ENCODE results near the gene RAP2A.

The RAP2A gene

DNA sequence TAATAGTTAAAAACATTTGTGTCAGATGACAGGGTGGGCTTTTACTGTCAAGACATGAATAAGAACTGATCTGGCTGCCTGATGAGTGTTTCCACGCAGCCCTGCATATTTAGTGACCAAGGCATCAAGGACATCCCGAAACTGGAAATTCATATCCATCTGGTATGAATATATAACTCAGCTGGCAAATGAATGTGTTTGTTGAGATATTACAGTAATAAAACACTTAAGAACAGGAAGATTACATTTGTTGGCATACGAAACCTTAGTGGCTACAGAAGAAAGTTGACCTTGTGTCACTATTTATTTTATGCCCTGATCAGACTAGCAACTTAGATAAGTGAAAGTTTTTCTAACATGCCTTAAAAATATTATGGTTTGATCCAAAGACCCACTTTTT is 32.8 kb downstream of the RAP2A start:
- H3K4me3 ChIP-seq (ENCODE audit: low read depth, low read length): no peak overlapping the region
- TF ChIP-seq, protein P1, sequence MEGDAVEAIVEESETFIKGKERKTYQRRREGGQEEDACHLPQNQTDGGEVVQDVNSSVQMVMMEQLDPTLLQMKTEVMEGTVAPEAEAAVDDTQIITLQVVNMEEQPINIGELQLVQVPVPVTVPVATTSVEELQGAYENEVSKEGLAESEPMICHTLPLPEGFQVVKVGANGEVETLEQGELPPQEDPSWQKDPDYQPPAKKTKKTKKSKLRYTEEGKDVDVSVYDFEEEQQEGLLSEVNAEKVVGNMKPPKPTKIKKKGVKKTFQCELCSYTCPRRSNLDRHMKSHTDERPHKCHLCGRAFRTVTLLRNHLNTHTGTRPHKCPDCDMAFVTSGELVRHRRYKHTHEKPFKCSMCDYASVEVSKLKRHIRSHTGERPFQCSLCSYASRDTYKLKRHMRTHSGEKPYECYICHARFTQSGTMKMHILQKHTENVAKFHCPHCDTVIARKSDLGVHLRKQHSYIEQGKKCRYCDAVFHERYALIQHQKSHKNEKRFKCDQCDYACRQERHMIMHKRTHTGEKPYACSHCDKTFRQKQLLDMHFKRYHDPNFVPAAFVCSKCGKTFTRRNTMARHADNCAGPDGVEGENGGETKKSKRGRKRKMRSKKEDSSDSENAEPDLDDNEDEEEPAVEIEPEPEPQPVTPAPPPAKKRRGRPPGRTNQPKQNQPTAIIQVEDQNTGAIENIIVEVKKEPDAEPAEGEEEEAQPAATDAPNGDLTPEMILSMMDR (IDR thresholded peaks at IDR 0.05; ENCODE audit: low read depth, low read length): no peak

DNA sequence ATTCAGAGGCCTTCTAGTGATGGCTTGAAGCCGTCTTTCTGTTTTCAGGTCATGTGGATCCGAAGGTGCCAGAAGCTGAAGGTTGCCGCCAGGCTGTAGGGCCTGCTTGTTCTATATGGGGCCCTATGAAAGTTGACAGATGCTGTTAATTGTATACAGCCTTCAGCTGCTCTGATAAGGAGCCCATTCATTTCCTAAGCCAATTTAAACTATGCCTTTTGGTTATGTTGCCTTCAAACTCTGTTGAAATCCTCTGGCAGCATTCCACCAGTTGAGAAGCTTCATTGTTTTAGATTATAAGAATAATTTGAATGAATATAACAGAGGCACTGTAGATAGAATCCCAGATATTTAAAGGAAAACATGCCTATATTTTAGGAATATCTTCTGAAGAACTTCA is 34.4 kb downstream of the RAP2A start:
- TF ChIP-seq, protein P1 (IDR thresholded peaks at IDR 0.05; ENCODE audit: low read depth, low read length): no peak
- no peak overlapping the region for H3K4me3 ChIP-seq (ENCODE audit: low read depth, low read length)

DNA sequence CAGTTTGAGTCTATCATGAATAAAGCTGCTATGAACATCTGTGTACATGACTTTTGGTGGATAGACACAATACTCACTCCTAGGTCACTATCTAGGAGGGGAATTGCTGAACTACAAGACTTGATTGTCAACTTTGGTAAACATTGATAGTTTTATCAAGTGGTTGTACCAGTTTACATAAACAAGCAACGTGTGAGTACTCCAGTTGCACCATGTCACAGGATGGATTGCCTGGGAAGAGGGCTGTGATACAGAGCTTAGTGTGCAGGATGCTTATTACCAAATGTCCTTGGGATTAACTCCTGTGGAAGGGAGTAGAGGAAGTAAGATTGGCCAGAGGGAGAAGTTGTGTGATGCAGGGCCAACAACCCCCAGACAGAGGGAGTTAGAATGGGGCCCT is 37.7 kb downstream of the RAP2A start:
- TF ChIP-seq, protein P1 (IDR thresholded peaks at IDR 0.05; ENCODE audit: low read depth, low read length): no peak
- H3K4me3 ChIP-seq (ENCODE audit: low read depth, low read length): no peak overlapping the region

DNA sequence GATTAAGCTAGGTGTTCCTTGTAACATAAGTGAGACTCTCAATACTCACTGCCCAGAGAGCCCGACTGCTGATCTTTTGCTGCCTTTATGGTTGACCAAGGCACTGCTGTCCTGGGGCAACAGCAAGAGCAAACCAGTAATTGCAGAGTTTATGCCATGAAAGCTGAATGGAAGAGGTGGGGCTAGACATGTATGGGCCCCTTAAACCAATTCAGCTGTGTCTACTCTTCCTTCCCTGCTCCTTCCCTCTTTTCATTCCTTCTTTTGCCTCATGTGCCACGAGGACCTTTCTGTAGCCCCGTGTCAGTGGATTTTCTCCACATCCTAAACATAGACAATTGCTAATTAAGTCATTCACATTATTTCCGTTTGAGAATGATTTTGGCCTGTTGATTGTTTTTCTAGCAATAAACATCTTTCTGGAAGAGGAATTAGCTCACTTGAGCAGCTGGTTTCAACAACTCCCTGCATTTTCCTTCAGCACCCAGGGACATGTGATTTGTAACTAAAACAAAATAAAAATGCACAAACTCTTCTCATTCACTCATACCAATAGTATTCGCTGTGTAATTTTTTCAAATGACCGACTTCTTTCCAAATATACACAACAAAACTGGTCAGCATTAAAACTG is 40.5 kb downstream of the RAP2A start:
- H3K4me3 ChIP-seq (ENCODE audit: low read depth, low read length): no peak overlapping the region
- TF ChIP-seq, protein P1 (IDR thresholded peaks at IDR 0.05; ENCODE audit: low read depth, low read length): no peak

DNA sequence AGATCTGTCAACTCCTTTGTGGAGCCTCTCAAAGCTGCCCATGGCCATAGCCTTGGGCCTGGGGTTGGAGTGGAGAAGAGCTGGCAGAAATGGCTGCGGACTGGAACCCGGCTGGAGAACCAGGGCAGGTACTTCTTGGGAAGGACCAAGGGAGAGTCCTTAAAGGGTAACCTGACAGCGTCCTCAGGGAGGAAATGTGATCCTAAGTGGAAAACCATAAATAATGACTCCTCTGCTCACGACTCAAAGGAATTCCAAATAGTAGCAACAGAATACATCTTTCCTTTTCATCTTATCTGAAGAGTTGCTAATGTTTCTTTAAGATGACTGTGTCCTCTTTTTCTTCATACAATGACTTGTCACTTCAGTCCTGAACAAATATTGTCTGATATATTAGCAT is 41.0 kb downstream of the RAP2A start:
- no peak overlapping the region for H3K4me3 ChIP-seq (ENCODE audit: low read depth, low read length)
- TF ChIP-seq, protein P1 (IDR thresholded peaks at IDR 0.05; ENCODE audit: low read depth, low read length): no peak

DNA sequence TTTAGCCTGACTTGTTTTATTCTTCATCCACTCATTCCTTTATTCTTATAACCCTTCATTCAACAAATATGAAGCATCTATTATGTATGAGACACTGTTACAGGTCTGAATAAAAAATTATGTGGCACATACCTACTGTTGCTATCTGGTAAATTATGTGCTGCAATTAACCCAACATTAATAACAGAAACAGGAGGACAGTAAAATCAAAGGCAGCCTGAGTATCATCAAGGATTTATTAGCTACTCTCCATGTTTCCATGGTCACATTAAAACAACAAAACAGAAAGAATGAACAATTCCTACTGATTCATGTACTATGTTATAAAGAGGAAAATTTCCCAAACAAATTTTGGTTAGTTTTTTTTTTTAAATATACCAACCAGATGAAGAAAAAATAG is 43.9 kb downstream of the RAP2A start:
- no peak overlapping the region for H3K4me3 ChIP-seq (ENCODE audit: low read depth, low read length)
- TF ChIP-seq, protein P1 (IDR thresholded peaks at IDR 0.05; ENCODE audit: low read depth, low read length): no peak

DNA sequence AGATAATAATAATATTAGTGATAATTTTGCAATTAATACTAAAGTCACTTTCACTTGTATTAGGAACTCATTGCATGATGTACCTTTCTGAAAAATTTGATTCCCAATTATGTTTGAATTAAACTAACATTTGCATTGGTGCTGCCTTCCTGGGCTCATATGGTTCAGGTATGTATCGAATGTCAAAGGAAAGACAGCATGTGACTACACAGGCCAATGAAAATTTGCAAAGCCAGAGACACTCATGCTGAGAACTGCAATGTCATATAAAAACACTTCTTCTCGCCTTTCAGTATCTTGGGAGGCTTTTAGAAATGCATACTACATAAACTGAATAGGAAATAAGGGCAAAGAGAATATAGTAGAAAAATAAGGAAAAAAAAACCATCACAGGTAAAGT is 44.3 kb downstream of the RAP2A start:
- H3K4me3 ChIP-seq (ENCODE audit: low read depth, low read length): no peak overlapping the region
- TF ChIP-seq, protein P1 (IDR thresholded peaks at IDR 0.05; ENCODE audit: low read depth, low read length): no peak

Data from WI38 (cell line).